DMS 273 (cell line): ENCODE data around the gene NEURL1B.
"Not testable (repeated sequence)": the region's sequence is repeated elsewhere in the genome, so short reads cannot be mapped to it uniquely, and the experiment has no call there.

Source experiments
- DNase-seq: peaks from one replicate; lab custom pipeline; 2025; ENCODE audit not compliant: unreplicated experiment; lab: John Stamatoyannopoulos, UW

The NEURL1B gene

GRCh38 chr5:172656496-172656895 is 15.4 kb downstream of the NEURL1B start:
- DNase-seq, result not testable (repeated sequence)

GRCh38 chr5:172657524-172658233 is 16.6 kb downstream of the NEURL1B start:
- DNase-seq, result not testable (repeated sequence)

GRCh38 chr5:172658391-172658790 is 17.3 kb downstream of the NEURL1B start:
- no peak for DNase-seq

- peak; percentile 89 for DNase-seq
Measured at GRCh38 chr5:172658961-172659501, 18.0 kb downstream of the NEURL1B start.

- no peak for DNase-seq
Measured at GRCh38 chr5:172659570-172659908, 18.5 kb downstream of the NEURL1B start.

- peak; percentile 70 for DNase-seq
Measured at GRCh38 chr5:172659909-172660628, 19.0 kb downstream of the NEURL1B start.

GRCh38 chr5:172660974-172661373 is 19.9 kb downstream of the NEURL1B start:
- no peak for DNase-seq

- no peak for DNase-seq
Measured at GRCh38 chr5:172661526-172661925, 20.5 kb downstream of the NEURL1B start.

GRCh38 chr5:172662596-172662995 is 21.5 kb downstream of the NEURL1B start:
- no peak for DNase-seq

GRCh38 chr5:172664018-172664417 is 23.0 kb downstream of the NEURL1B start:
- no peak for DNase-seq

GRCh38 chr5:172664681-172665541 is 23.8 kb downstream of the NEURL1B start:
- DNase-seq, result no peak

- peak; percentile 23 for DNase-seq
Measured at GRCh38 chr5:172666251-172666650, 25.2 kb downstream of the NEURL1B start.

- no peak for DNase-seq
Measured at GRCh38 chr5:172667786-172668593, 26.9 kb downstream of the NEURL1B start.

- DNase-seq, result no peak
Measured at GRCh38 chr5:172668594-172669071, 27.6 kb downstream of the NEURL1B start.

- DNase-seq, result no peak
Measured at GRCh38 chr5:172669386-172670004, 28.4 kb downstream of the NEURL1B start.

- no peak for DNase-seq
Measured at GRCh38 chr5:172670005-172670402, 28.9 kb downstream of the NEURL1B start.

GRCh38 chr5:172670444-172670843 is 29.4 kb downstream of the NEURL1B start:
- no peak for DNase-seq

GRCh38 chr5:172671091-172671490 is 30.0 kb downstream of the NEURL1B start:
- DNase-seq, result no peak

- no peak for DNase-seq
Measured at GRCh38 chr5:172672681-172673080, 31.6 kb downstream of the NEURL1B start.

GRCh38 chr5:172674155-172674554 is 33.1 kb downstream of the NEURL1B start:
- DNase-seq, result no peak
